HUES6 (cell line): ENCODE measurements around the gene ELMO3.

Experiments used
- H3K27ac ChIP-seq: 2 replicates; pipeline ENCODE4 v1.7.0; 2013; ENCODE audit warnings: low read depth, mild to moderate bottlenecking, low read length, inconsistent platforms
- H3K27me3 ChIP-seq: 2 replicates; pipeline ENCODE4 v1.6.1; 2013; ENCODE audit warnings: low read length; ENCODE audit not compliant: control insufficient read depth, insufficient read depth
- H3K36me3 ChIP-seq: 2 replicates; pipeline ENCODE4 v1.6.1; 2013; ENCODE audit warnings: low read length; ENCODE audit not compliant: control insufficient read depth, insufficient read depth
- H3K4me1 ChIP-seq: 2 replicates; pipeline ENCODE4 v1.6.1; 2013; ENCODE audit warnings: low read length; ENCODE audit not compliant: control insufficient read depth, insufficient read depth
- H3K4me3 ChIP-seq: 2 replicates; pipeline ENCODE4 v1.5.1; 2013; ENCODE audit warnings: low read depth, low read length
- H3K9ac ChIP-seq: one replicate; pipeline ENCODE4 v1.6.1; 2013; ENCODE audit warnings: mild to moderate bottlenecking, low read length
- H3K9me3 ChIP-seq: 2 replicates; pipeline ENCODE4 v1.6.1; 2013; ENCODE audit warnings: low read depth, low read length; ENCODE audit not compliant: control insufficient read depth, insufficient read depth

The ELMO3 gene

GRCh38 chr16:67157106-67157748 is 41.7 kb upstream of the ELMO3 start:
- Histone ChIP-seq H3K4me3 (no peak overlapping the region), H3K36me3 (no peaks in the 10 kb centered on the region), H3K9ac (no peak overlapping the region), H3K9me3 (no peaks in the 10 kb centered on the region), H3K27me3 (peaks cover 100% of the 10 kb centered on the region), H3K27ac (no peak overlapping the region), H3K4me1 (peaks cover 5% of the 10 kb centered on the region; the same call in 1 of the 2 replicates)

- Histone ChIP-seq H3K27ac (no peak overlapping the region), H3K4me3 (no peak overlapping the region), H3K36me3 (no peaks in the 10 kb centered on the region), H3K9me3 (no peaks in the 10 kb centered on the region), H3K9ac (no peak overlapping the region), H3K27me3 (peaks cover 100% of the 10 kb centered on the region), H3K4me1 (peaks cover 5% of the 10 kb centered on the region; the same call in 1 of the 2 replicates)
Observed at GRCh38 chr16:67157892-67158635, 40.9 kb upstream of the ELMO3 start.

- Histone ChIP-seq H3K27ac (no peak overlapping the region), H3K27me3 (peaks cover 100% of the 10 kb centered on the region), H3K4me3 (peak overlapping the region; percentile 68), H3K36me3 (no peaks in the 10 kb centered on the region), H3K9me3 (no peaks in the 10 kb centered on the region), H3K9ac (no peak overlapping the region), H3K4me1 (peaks cover 12% of the 10 kb centered on the region; the same call in 1 of the 2 replicates)
Observed at GRCh38 chr16:67158637-67159600, 40.0 kb upstream of the ELMO3 start.

GRCh38 chr16:67161595-67162058 is 37.3 kb upstream of the ELMO3 start:
- Histone ChIP-seq H3K27ac (no peak overlapping the region), H3K9ac (no peak overlapping the region), H3K27me3 (peaks cover 100% of the 10 kb centered on the region)

GRCh38 chr16:67162506-67163163 is 36.3 kb upstream of the ELMO3 start:
- H3K4me3 ChIP-seq = peak overlapping the region; percentile 55
- peaks cover 18% of the 10 kb centered on the region for H3K4me1 ChIP-seq
- H3K9ac ChIP-seq = no peak overlapping the region
- no peaks in the 10 kb centered on the region for H3K9me3 ChIP-seq
- no peak overlapping the region for H3K27ac ChIP-seq
- H3K27me3 ChIP-seq = peaks cover 100% of the 10 kb centered on the region
- H3K36me3 ChIP-seq = no peaks in the 10 kb centered on the region

More at GRCh38 chr16:67161595-67162058, 37.3 kb upstream of the ELMO3 start:
- Histone ChIP-seq H3K4me3 (no peak overlapping the region; the same call in 1 of the 2 replicates), H3K4me1 (peaks cover 18% of the 10 kb centered on the region), H3K9me3 (no peaks in the 10 kb centered on the region), H3K36me3 (no peaks in the 10 kb centered on the region)

- Histone ChIP-seq H3K4me1 (peaks cover 18% of the 10 kb centered on the region), H3K9me3 (no peaks in the 10 kb centered on the region), H3K27ac (no peak overlapping the region), H3K4me3 (peak overlapping the region; percentile 55), H3K27me3 (peaks cover 100% of the 10 kb centered on the region), H3K36me3 (no peaks in the 10 kb centered on the region), H3K9ac (no peak overlapping the region)
Observed at GRCh38 chr16:67163164-67163998, 35.5 kb upstream of the ELMO3 start.

- Histone ChIP-seq H3K4me1 (peaks cover 17% of the 10 kb centered on the region), H3K9ac (no peak overlapping the region), H3K9me3 (no peaks in the 10 kb centered on the region), H3K36me3 (no peaks in the 10 kb centered on the region), H3K27me3 (peaks cover 100% of the 10 kb centered on the region), H3K27ac (no peak overlapping the region), H3K4me3 (peak overlapping the region; percentile 55)
Observed at GRCh38 chr16:67163999-67164558, 34.9 kb upstream of the ELMO3 start.

- peaks cover 14% of the 10 kb centered on the region for H3K4me1 ChIP-seq
- no peak within 1 kb of the TSS for H3K9ac ChIP-seq
Observed at GRCh38 chr16:67164599-67165061, 34.3 kb upstream of the ELMO3 start, which contains the start of gene HSF4. Gene HSF4, plus strand, starts transcription at chr16:67164745. Its CDS starts 67 bp downstream, at chr16:67164812.

GRCh38 chr16:67165121-67166078 is 33.5 kb upstream of the ELMO3 start:
- H3K4me3 ChIP-seq = peak overlapping the region; percentile 55
- no peaks in the 10 kb centered on the region for H3K9me3 ChIP-seq
- no peak overlapping the region for H3K27ac ChIP-seq
- H3K9ac ChIP-seq = no peak overlapping the region
- H3K4me1 ChIP-seq = peaks cover 14% of the 10 kb centered on the region
- no peaks in the 10 kb centered on the region for H3K36me3 ChIP-seq
- peaks cover 92% of the 10 kb centered on the region for H3K27me3 ChIP-seq

More at GRCh38 chr16:67164599-67165061, 34.3 kb upstream of the ELMO3 start, which contains the start of gene HSF4:
- peaks cover 100% of the 10 kb centered on the region for H3K27me3 ChIP-seq
- H3K27ac ChIP-seq = no peak within 1 kb of the TSS
- no peaks in the 10 kb centered on the region for H3K9me3 ChIP-seq
- peak within 1 kb of the TSS; percentile 55 for H3K4me3 ChIP-seq
- H3K36me3 ChIP-seq = no peaks in the 10 kb centered on the region
